Measurements from ENCODE around the gene GALNT7.

- TF ChIP-seq, protein P1, sequence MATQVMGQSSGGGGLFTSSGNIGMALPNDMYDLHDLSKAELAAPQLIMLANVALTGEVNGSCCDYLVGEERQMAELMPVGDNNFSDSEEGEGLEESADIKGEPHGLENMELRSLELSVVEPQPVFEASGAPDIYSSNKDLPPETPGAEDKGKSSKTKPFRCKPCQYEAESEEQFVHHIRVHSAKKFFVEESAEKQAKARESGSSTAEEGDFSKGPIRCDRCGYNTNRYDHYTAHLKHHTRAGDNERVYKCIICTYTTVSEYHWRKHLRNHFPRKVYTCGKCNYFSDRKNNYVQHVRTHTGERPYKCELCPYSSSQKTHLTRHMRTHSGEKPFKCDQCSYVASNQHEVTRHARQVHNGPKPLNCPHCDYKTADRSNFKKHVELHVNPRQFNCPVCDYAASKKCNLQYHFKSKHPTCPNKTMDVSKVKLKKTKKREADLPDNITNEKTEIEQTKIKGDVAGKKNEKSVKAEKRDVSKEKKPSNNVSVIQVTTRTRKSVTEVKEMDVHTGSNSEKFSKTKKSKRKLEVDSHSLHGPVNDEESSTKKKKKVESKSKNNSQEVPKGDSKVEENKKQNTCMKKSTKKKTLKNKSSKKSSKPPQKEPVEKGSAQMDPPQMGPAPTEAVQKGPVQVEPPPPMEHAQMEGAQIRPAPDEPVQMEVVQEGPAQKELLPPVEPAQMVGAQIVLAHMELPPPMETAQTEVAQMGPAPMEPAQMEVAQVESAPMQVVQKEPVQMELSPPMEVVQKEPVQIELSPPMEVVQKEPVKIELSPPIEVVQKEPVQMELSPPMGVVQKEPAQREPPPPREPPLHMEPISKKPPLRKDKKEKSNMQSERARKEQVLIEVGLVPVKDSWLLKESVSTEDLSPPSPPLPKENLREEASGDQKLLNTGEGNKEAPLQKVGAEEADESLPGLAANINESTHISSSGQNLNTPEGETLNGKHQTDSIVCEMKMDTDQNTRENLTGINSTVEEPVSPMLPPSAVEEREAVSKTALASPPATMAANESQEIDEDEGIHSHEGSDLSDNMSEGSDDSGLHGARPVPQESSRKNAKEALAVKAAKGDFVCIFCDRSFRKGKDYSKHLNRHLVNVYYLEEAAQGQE (IDR thresholded peaks at IDR 0.05; ENCODE audit: insufficient read depth in 1 of 2, low read depth in 2 of 2, low read length in 2 of 2), result no peak
- TF ChIP-seq POLR2AphosphoS5 (IDR thresholded peaks at IDR 0.05; ENCODE audit: low read depth, low read length), result no peak
Measured at GRCh38 chr4:173153445-173153844, 15.2 kb upstream of the GALNT7 start.

Measured in PFSK-1 (cell line).